NCI-H748 (cell line): Measurements from ENCODE around the gene FAM83F.
"Not testable (repeated sequence)": the region's sequence is repeated elsewhere in the genome, so short reads cannot be mapped to it uniquely, and the experiment has no call there.

Experiments
- DNase-seq: peaks from one replicate; lab custom pipeline; 2025; ENCODE audit not compliant: unreplicated experiment; lab: John Stamatoyannopoulos, UW

The FAM83F gene

DNA sequence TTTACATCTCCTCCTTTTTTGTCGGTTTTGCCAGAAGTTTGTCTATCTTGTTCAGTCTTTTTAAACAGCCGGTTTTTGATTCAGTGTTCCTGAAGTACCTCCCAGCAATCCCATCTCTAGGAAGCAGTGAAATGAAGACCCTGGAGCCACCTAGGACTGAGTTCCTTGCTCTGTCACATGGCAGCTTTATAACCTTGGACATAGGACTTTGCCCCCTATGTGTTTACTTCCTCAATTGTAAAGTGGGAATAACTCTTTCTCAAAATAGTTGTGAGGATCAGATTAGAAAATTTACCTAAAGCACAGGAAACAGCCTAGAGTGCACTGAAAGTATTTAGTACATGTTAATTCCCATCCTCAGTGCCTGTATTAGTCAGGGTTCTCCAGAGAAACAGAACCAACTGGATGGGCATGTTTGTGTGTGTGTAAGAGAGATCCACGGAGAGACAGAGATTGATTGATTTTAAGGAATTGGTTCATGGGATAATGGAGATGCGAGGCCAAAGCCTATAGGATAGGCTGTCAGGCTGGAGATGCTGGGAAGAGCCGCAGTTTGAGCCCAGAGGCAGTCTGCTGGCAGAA is 20.0 kb downstream of the FAM83F start:
- DNase-seq = no peak

DNA sequence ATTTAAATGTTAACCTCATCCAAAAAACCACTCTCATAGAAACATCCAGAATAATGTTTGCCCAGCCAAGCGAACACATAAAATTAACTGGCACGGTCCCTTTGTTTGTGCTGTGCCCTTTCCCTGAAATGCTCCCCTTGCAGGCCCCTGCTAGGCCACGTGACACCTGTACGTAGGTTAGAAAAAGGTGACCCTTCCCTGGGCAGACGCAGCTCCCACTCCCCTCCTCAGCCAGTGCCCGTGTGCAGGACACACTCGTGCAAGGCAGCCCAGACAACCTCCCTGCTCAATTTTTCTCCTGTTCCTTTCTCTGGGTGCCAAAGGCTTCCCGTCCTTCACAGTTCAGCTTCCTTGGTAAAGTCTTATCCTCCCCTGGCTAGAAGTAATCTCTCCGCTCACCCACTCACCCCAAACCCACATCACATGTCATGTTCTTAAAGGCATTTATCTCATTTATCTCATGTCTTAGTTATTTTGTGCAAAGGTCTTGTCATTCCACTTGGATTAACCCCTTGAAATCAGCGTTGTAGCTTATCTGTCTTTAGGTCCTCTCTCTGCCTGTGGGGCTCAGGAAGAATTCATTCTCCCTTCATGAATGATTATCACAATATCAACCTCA is 20.7 kb downstream of the FAM83F start:
- no peak for DNase-seq

DNA sequence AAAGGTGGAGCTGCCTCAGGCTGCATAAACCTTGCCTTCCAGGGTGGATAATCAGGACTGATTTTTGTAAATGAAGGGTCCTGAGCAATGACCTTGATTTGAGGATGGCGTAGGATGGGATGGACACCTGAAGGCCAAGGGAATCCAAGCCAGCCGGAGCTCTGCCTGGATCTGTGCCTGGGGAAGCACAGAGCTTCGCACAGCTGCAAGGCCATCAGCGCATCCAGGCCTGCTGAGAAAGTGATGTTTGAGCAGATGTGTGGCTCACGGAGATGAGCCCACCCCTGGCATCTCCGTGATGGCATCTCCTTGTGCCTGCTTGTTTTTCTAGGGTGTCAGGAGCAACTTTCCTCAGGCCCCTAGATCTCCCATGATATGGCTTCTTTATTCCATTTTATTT is 23.3 kb downstream of the FAM83F start:
- DNase-seq = no peak

DNA sequence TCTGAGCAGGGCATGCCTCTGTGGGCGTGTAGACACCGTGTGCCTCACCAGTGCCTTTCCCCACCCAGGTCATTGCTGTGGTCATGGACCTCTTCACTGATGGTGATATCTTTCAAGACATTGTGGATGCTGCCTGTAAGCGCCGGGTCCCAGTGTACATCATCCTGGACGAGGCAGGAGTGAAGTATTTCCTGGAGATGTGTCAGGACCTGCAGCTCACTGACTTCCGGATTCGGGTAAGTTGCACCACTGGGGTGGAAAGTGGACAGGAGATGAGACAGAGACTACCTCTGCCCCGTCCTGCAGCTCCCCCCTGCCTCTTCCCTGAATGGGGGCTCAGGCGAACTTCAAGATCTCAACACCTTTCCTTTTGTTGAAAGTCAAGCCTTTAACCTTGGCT is 24.3 kb downstream of the FAM83F start:
- no peak for DNase-seq

DNA sequence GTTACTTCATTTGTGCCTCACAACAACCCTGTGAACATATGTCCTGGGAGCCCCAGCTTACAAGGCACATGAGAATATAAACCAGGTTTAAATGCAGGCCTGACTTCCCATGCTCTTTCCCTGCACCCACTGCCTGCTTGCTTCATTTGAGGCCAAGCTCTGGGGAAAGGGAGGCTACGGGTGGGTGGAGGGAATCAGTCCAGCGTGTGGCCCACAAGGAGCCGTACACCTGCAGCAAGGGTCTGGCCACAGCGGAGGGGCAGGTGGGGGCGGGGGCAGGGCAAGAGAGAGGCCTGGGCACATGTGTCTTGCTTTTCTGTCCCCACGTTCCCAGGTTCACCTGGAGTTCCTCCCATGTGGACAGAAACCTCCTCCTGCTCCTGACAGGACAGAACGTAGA is 26.2 kb downstream of the FAM83F start:
- DNase-seq = no peak

DNA sequence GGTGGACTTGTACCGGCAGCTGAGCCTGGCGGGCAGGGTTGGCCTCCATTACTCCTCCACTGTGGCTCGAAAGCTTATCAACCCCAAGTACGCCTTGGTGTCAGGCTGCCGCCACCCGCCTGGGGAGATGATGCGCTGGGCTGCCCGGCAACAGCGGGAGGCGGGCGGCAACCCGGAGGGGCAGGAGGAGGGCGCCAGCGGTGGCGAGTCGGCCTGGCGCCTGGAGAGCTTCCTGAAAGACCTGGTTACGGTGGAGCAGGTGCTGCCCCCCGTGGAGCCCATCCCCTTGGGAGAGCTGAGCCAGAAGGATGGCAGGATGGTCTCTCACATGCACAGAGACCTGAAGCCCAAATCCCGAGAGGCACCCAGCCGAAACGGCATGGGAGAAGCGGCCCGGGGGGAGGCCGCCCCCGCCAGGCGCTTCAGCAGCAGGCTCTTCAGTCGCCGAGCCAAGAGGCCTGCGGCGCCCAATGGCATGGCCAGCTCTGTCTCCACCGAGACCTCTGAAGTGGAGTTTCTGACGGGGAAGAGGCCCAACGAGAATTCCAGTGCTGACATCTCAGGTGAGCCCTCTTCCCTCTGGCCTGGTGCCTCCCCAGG is 26.7 kb downstream of the FAM83F start:
- no peak for DNase-seq

DNA sequence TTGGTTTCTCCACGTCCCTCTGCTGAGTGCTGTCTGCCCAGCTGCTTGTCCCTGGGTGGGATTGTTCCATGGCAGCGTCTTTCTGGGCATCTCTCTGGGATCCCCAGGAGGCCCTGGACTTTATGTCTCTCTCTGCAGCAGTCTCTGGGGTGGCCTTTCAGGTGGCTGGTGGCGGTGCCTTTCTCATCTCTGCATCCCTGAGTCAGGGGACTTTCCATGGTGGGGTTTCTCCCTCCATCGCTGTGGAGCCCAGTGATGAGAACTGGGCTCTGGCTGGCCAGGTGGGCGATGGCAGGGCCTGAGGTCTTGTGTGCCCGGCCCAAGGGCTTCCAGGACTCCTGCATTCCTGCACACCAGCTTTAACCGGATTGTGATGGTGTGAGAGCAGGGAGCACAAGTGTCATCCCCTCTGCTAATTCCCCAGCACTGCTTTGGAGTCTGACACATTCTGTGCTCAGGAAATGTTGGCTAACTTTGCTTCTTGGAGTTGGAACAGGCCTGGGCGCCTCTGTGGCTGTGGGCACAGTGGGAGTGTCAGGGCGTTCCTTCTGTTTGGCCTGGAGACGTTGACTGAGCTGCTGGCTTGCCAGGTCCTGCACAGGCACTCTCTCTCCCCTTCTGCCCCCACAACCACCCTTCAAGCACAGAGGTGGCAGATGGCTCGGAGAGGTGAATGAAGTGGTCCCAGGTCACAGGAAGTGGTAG is 27.9 kb downstream of the FAM83F start:
- no peak for DNase-seq

DNA sequence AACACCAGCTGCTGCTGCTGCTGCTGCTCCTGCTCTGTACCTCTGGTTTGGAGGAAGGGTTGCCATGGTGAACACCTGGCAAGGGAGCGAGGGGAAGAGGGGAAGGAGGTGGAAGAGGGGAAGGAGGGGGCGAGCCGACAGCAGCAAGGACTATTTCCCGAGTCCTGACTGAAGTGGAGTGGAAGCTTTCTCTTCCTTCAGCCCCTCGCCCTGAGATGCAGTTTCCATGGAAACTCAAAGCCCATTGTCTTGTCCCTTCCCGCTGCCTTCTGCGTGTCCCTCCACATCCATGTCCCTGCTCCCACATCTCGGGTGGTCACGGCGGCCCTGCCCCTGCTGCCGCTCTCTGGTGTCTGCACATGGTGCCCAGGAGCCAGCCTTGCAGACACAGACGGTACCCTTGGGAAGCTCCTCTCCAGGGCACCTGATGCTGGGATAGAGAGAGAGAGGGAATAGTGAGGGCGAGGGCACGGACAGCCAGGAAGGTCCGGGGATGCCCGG is 28.6 kb downstream of the FAM83F start:
- no peak for DNase-seq

DNA sequence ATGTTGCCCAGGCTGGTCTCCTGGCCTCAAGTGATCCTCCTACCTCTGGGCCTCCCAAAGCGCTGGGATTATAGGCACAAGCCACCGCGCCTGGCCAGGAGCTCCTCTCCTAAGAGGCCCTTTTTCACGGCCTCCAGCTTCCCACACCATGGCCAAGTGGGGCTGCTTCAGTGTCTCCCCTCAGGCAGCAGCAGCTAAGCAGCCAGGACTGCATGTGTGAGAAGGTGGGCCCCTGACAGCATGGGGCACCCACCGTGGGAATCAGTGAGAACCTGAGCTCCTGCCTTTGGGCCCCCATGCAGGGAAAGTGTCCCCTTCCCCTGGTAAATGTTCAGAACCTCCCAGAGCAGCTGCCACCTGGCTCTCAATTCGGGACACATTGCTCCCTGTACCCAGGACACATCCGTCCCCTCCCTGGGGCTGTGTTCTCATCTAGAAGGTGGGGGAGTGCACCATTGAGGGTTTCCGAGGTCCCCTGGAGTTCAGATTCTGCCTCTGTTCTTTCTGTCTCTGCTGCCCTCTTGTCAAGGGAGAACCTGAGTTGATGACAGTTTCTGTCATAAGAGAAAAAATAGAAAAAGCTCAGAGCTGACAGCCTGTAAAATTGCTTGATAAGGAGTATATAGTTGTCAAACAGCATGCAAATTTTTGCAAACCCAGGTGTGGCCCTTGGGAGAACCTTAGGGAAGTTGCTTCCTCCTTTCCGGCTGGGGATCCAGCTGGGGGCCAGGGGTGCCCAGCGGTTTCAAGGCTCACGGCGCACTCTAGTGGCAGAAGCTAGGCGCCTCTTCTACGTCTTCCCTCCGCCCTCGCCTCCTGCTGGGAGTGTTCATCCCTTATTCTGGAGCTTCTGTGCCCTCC is 29.7 kb downstream of the FAM83F start:
- peak; percentile 63 for DNase-seq

DNA sequence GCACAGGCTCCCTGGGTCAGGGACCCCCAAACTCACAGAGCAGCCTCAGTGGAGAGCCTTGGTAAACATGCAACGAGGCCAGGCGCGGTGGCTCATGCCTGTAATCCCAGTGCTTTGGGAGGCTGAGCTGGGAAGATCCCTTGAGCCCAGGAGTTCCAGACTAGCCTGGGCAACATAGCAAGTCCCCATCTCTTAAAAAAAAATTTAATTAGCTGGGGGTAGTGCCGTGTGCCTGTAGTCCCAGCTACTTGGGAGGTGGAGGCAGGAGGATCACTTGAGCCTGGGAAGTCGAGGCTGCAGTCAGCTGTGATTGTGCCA is 30.3 kb downstream of the FAM83F start:
- not testable (repeated sequence) for DNase-seq

DNA sequence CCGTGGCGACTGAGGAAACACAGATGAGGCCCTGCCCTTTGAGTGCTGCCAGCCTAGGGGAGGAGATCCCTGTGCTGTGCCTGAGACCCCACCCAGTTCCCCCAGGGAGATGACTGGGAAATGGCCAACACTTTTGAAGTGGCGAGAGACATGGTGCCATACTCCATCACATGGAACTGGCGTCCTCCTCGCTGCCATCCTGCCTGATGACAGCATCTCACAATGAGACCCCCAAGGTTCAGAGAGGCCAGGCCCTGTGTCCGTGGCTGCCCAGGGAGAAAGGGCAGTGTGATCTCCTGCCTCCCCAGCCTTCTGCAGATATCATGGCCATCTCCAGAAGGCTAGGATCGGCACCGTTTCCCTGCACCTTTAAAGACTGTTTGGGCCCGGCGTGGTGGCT is 31.1 kb downstream of the FAM83F start:
- no peak for DNase-seq

DNA sequence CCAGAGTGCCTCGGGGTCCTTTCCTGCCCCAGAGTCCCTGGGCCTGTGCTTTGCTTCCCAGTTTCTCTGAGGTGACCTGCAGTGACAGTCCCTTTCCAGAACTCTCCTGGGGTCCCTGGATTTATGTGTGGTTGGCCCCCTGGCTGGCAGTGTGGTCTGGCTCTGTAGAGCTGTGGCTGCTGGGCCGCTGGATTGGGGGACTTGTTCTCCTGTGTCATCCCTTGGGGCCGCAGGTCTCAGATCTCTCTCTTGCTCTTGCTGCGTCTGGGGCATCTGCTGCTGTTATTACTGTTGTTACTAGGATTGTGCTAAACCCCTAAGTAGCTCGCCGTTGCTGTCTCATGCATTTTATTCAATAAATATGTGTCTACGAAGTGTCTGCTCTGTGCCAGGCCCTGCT is 31.9 kb downstream of the FAM83F start:
- DNase-seq = no peak

DNA sequence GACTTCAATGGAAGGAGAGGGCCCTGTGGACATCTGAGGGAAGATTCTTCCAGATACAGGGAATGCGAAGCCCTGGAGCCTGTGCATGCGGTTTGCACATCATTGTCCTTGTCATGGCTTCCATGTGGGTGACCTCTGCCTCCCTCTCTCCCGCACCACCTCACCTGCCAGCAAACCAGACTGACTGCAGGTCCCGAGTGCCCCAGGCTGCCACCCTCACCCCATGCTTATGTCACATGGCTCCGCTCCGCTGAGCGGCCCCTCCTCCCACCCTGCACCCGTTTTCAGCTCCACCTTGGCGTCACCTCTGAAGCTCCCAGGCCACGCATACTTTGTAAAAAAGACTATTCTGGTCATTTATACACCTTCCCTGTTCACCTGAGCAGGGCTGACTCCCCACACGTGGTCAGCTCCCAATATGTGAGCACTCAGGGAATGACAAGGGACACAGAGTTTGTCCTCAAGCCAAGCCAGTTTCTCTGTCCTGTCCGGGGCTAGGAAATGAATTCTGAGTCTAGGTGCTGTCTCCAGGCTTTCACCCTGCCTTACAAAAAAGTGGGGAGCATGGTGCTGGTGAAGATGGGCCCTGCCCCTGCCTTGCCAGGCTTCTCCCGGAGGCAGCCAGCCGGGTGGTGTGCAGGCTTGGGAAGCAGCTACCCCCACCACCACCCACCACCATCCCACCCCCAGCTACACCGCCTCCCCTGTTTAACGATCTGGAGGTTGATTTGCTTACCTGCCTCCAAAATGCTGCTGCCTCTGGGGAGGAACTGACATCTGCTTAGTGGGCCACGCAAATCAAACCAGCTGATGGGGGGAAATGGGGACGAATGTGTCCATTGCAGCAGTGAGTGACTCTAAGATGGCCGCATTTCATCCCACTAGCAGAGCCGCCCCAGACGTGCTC is 32.7 kb downstream of the FAM83F start:
- DNase-seq = no peak

DNA sequence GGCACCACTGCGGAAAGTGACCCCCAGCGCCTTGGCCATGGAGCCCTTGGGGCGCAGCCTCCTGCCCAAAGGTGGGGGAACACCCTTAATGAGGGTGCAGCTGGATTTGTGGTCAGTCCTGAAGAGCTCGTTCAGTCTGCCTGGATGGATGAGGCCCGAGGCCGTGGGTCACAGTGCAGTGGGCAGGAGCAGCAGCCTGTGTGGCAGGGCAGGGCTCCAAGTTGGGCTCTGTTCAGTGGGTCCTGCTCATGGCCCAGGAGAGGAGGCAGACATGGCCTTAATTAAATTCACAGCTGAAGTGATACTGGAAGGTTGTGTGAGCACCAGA is 33.3 kb downstream of the FAM83F start:
- DNase-seq = no peak

DNA sequence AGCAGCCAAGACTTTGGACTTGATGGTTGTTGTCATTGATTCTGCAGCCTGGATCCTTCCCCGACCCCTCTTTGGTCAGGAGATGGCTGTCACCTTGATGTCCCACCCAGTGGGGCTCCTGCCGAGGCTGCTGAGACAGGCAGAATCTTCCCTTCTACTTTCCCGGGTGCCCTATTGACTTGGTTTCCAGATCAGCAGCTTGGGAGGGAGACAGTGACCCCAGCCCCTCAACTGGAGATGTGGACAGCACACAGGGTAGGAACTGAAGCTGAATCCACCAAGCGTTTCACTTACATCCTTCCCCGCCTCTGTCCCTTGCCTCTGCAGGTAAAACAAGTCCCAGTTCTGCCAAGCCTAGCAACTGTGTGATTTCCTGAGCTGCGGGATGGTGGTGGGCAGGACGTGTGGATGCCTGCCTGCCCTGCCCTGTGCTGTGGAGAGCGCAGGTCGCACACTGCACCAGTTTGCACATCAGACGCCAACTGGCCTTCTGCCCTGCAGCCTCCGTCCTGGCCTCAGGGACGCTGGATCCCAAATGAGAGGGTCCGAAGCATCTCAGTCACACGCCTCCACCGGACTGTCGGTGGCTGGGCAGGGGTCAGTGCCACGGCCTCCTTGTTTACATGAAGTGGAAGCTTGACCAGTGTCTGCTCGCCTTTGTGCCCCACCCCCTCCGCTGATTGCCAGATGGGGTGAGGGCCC is 34.6 kb downstream of the FAM83F start:
- no peak for DNase-seq

DNA sequence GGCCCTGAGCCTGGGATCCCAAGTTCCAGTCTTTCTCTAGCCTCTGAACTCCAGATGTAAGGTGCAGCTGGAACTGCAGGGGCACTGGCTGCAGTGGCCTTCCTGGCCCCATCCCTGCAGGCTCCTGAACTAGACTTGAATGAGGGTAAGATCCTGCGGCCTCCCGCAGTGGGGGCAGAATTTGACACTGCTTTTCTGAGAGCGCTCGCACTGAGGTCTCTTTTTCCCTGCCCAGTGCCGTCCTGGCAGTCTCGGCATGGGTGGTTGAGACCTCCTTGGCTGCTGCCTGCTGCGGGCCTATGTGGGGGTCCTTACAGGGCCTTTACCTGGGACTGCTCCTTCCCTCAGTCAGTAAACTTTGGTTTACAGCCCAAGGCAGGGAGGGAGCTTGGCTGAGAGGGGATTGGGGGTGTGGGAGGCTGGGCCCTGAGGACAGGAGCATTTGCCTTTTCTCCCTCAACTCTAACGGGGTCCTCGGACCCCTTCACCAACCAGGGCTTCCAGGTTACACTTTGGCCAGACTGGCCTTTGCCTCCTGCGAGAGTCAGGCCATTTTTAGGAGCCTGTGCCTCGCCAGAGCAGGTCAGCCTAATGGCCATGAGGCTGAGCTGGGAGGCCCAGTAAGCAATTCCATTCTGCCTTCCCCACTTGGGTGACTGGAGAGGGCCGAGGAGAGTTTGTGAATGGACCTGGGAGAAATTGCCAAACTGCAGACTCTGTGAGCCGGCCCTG is 35.4 kb downstream of the FAM83F start:
- no peak for DNase-seq

DNA sequence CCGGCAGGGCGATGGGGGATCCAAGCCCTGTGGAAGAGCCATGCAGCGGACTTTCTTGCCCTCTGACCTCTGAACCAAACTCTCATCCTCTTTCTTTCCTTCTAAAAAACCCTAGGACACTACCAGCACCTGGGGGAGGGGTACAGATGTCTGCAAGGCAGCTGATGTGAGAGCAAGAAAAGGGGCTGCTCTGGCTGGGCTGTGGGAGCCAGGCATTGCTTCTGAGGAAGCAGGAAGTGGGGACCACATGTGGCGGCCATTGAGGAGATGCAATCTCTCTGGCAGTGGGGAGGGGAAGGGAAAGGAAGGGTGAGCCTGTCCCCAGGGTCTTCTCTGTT is 36.0 kb downstream of the FAM83F start:
- DNase-seq = no peak

DNA sequence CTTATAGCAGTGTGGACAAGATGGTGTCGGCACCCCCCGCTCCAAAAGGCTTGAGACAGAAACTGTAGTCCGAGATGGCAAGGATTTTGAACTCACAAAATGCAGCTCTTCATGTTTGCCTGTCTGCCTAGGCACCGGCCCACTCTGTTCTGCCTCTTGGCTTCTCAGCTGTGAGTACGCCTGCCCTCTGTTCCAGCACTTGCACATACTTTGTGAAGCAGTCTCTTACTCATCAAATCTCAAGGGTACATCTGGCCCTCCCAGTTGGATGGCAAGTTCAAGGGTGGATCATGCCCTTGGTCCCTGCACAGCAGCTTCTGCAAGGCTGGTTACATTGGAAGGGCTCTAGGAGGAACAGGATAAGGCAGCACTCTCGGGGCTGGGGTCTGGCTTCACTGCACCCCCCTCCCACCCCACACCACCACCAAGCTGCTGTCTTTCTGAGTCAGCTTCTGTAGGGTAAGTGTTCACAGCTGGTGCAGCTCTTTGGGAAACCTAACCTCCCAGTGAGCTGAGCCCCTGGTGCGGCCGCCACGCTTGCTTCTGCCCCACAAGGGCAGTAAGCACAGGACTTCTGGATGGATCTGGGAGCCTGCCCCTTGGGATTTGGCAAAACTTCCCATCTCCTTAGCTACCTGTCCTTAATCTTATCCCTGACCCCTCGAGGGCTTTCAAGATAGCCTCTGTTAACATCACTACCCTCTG is 37.2 kb downstream of the FAM83F start:
- DNase-seq = no peak
